CD8-positive, alpha-beta memory T cell (primary cell): Measurements from ENCODE around the gene CASZ1. TPM values are rescaled to one million over a fixed set of nuclear protein-coding genes. Genes with fewer than 3 reads are reported as not detected.

Experiments
- CTCF ChIA-PET: fragments of 350-600 bp; sonication (Branson Sonifier 250); formaldehyde crosslinking; loops from one replicate; lab custom pipeline; 2021; ENCODE audit warnings: antibody characterized with exemption; lab: Charles Lee
- POLR2A ChIA-PET: fragments of 350-600 bp; sonication (Branson Sonifier 250); formaldehyde crosslinking; loops from one replicate; lab custom pipeline; 2021; ENCODE audit warnings: antibody characterized with exemption; lab: Charles Lee
- DNase-seq, 5 donors: peaks; one replicate each; pipeline versions ENCODE4 v3.0.0 to v3.0.0-alpha.2; 2020 to 2022; ENCODE audit warnings: mixed read lengths in 1 of 5
- H3K27ac ChIP-seq: one replicate; pipeline ENCODE4 v1.7.0; 2013; ENCODE audit warnings: low read depth, mild to moderate bottlenecking, low read length, moderate library complexity
- H3K27me3 ChIP-seq: 2 replicates; pipeline ENCODE4 v1.7.0; 2013; ENCODE audit warnings: low read length, mild to moderate bottlenecking; ENCODE audit not compliant: insufficient read depth, poor library complexity, severe bottlenecking
- H3K36me3 ChIP-seq: 2 replicates; pipeline ENCODE4 v1.7.0; 2013; ENCODE audit warnings: mild to moderate bottlenecking, low read length, moderate library complexity; ENCODE audit not compliant: insufficient read depth
- H3K4me1 ChIP-seq: 2 replicates; pipeline ENCODE4 v1.7.0; 2013; ENCODE audit warnings: mild to moderate bottlenecking, low read length, moderate library complexity; ENCODE audit not compliant: insufficient read depth
- H3K4me3 ChIP-seq: 2 replicates; pipeline ENCODE4 v1.7.0; 2013; ENCODE audit warnings: mild to moderate bottlenecking, low read length
- H3K9me3 ChIP-seq: 2 replicates; pipeline ENCODE4 v1.7.0; 2013; ENCODE audit warnings: mild to moderate bottlenecking, low read length
- H3K27ac Mint-ChIP-seq, 8 donors: one replicate each; pipeline ENCODE4 v1.8.0; 2020 to 2021; ENCODE audit warnings: mixed read lengths in 8 of 8, mild to moderate bottlenecking in 6 of 8, inconsistent platforms in 3 of 8, moderate library complexity in 3 of 8
- H3K27me3 Mint-ChIP-seq, 2 donors: one replicate each; pipeline ENCODE4 v1.8.0; 2020 to 2021; ENCODE audit warnings: mixed read lengths in 2 of 2, mild to moderate bottlenecking in 1 of 2, moderate library complexity in 1 of 2
- H3K36me3 Mint-ChIP-seq, 3 donors: one replicate each; pipeline ENCODE4 v1.8.0; 2020 to 2021; ENCODE audit warnings: mixed read lengths in 3 of 3, inconsistent platforms in 1 of 3, mild to moderate bottlenecking in 1 of 3
- H3K4me1 Mint-ChIP-seq, 3 donors: one replicate each; pipeline ENCODE4 v1.8.0; 2020 to 2021; ENCODE audit warnings: mixed read lengths in 3 of 3, inconsistent platforms in 1 of 3, mild to moderate bottlenecking in 1 of 3
- H3K4me3 Mint-ChIP-seq, 7 donors: one replicate each; pipeline ENCODE4 v1.8.0; 2020 to 2021; ENCODE audit warnings: mixed read lengths in 7 of 7, mild to moderate bottlenecking in 6 of 7, moderate library complexity in 4 of 7, inconsistent platforms in 2 of 7
- H3K9me3 Mint-ChIP-seq, 5 donors: one replicate each; pipeline ENCODE4 v1.8.0; 2020 to 2022; ENCODE audit warnings: mixed read lengths in 5 of 5, mild to moderate bottlenecking in 3 of 5, moderate library complexity in 2 of 5, inconsistent platforms in 1 of 5
- polyA plus RNA-seq: library from polyadenylated mRNA; unstranded; fragments of 300-500 nt; fragmentation: Illumina TruSeq; gene quantifications from one replicate; pipeline ENCODE4 v1.2.3, GENCODE V29; 2021
- total RNA-seq, 2 experiments: library from RNA; stranded (reverse); gene quantifications; one replicate each; pipeline ENCODE4 v1.2.3, GENCODE V29; 2021

CASZ1 gene
- total and polyA plus RNA-seq, 3 experiments from 2014 or later: 2.2 to 10.5 (median 9.9) TPM

GRCh38 chr1:10724052-10724494, 72.4 kb downstream of the CASZ1 start:
- H3K27me3 Mint-ChIP-seq: peaks cover 2 to 4% of the 10 kb centered on the region in 2 donors
- CTCF ChIA-PET: no interaction called here
- no peaks in the 10 kb centered on the region for H3K4me1 Mint-ChIP-seq
- Histone ChIP-seq H3K27me3 (no peaks in the 10 kb centered on the region), H3K27ac (no peak overlapping the region), H3K36me3 (no peaks in the 10 kb centered on the region), H3K4me1 (no peaks in the 10 kb centered on the region), H3K4me3 (no peak overlapping the region), H3K9me3 (no peaks in the 10 kb centered on the region)
- H3K27ac Mint-ChIP-seq: no peak overlapping the region
- POLR2A ChIA-PET: no interaction called here
- no peak overlapping the region for H3K4me3 Mint-ChIP-seq
- DNase-seq: no peak
- no peaks in the 10 kb centered on the region for H3K9me3 Mint-ChIP-seq
- H3K36me3 Mint-ChIP-seq: no peaks in the 10 kb centered on the region

GRCh38 chr1:10723317-10723716, 73.1 kb downstream of the CASZ1 start:
- ChIA-PET CTCF (no interaction called here), POLR2A (no interaction called here)
- H3K27ac Mint-ChIP-seq: no peak overlapping the region
- Histone ChIP-seq H3K4me3 (no peak overlapping the region), H3K27me3 (no peaks in the 10 kb centered on the region), H3K4me1 (no peaks in the 10 kb centered on the region), H3K27ac (no peak overlapping the region), H3K9me3 (no peaks in the 10 kb centered on the region), H3K36me3 (no peaks in the 10 kb centered on the region)
- no peaks in the 10 kb centered on the region for H3K36me3 Mint-ChIP-seq
- no peaks in the 10 kb centered on the region for H3K9me3 Mint-ChIP-seq
- H3K27me3 Mint-ChIP-seq: peaks cover 2 to 4% of the 10 kb centered on the region in 2 donors
- no peak overlapping the region for H3K4me3 Mint-ChIP-seq
- no peaks in the 10 kb centered on the region for H3K4me1 Mint-ChIP-seq
- no peak for DNase-seq

- Histone ChIP-seq H3K4me3 (no peak overlapping the region), H3K4me1 (no peaks in the 10 kb centered on the region), H3K9me3 (no peaks in the 10 kb centered on the region), H3K27me3 (no peaks in the 10 kb centered on the region), H3K36me3 (no peaks in the 10 kb centered on the region), H3K27ac (no peak overlapping the region)
- H3K36me3 Mint-ChIP-seq: no peaks in the 10 kb centered on the region
- no peak overlapping the region for H3K27ac Mint-ChIP-seq
- DNase-seq: no peak
- no peak overlapping the region for H3K4me3 Mint-ChIP-seq
- no peaks in the 10 kb centered on the region for H3K4me1 Mint-ChIP-seq
- H3K27me3 Mint-ChIP-seq: peaks cover 2 to 4% of the 10 kb centered on the region in 2 donors
- H3K9me3 Mint-ChIP-seq: no peaks in the 10 kb centered on the region
- ChIA-PET CTCF (no interaction called here), POLR2A (no interaction called here)
Measured at GRCh38 chr1:10722803-10723202, 73.6 kb downstream of the CASZ1 start.

DNA sequence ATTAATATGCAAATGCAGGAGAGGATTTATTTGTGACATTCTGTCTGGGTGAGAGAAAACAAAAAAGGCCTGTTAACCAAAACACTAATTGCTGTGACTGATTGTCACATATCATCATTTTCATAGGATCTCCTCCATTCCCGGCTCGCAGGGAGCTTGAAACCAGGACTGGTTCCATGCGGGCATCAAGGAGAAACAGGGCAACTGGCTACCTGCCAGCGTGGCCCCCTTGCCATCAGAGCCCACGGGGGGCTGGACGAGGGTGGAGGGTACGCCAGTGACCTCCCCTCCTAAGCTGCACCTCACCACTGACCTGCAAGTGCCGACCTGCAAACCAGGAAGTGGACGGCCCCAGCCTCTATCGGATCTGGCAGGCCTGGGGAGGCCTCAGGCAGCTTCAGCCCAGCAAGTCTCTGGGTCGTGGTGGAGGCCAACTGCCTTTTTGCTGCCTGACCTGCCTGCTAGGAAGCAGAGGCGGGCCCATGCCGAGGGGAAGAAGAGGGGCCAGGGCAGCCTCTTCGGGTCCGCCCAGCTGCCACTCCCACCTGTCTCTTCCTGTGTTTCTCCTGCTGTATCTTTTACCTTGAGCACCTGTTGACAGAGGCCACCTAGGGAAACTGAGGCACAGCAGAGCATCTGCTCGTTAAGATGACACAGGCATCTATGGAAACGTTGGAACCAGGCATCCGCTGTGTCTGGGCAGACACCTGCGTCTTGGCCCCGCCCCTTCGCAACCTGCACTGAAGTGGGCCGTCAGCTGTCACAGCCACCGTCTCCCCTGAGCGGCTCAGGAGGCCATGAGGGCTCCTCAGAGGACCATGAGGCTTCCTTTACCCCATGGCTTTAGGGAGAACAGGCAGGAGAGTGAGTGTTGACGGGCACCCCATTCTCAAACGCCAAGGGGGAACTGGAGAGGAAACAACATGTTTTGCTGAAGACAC, 74.8 kb downstream of the CASZ1 start:
- H3K27me3 ChIP-seq: no peaks in the 10 kb centered on the region
- H3K27me3 Mint-ChIP-seq: peaks cover 5 to 7% of the 10 kb centered on the region in 2 donors
- H3K9me3 ChIP-seq: no peaks in the 10 kb centered on the region
- H3K27ac ChIP-seq: no peak overlapping the region
- no peaks in the 10 kb centered on the region for H3K9me3 Mint-ChIP-seq
- ChIA-PET CTCF (no interaction called here), POLR2A (no interaction called here)
- no peak overlapping the region for H3K4me3 ChIP-seq
- no peak overlapping the region for H3K27ac Mint-ChIP-seq
- no peaks in the 10 kb centered on the region for H3K36me3 Mint-ChIP-seq
- no peaks in the 10 kb centered on the region for H3K4me1 Mint-ChIP-seq
- no peaks in the 10 kb centered on the region for H3K36me3 ChIP-seq
- no peak overlapping the region for H3K4me3 Mint-ChIP-seq
- DNase-seq: no peak
- no peaks in the 10 kb centered on the region for H3K4me1 ChIP-seq

GRCh38 chr1:10720635-10721034, 75.8 kb downstream of the CASZ1 start:
- DNase-seq: no peak
- POLR2A ChIA-PET: no interaction called here

GRCh38 chr1:10718083-10718415, 78.4 kb downstream of the CASZ1 start:
- Mint-ChIP-seq H3K27ac (no peak overlapping the region), H3K9me3 (no peaks in the 10 kb centered on the region)
- CTCF ChIA-PET: no interaction called here

More at GRCh38 chr1:10720635-10721034, 75.8 kb downstream of the CASZ1 start:
- Histone ChIP-seq H3K27me3 (no peaks in the 10 kb centered on the region), H3K9me3 (no peaks in the 10 kb centered on the region), H3K4me1 (no peaks in the 10 kb centered on the region), H3K4me3 (no peak overlapping the region), H3K36me3 (no peaks in the 10 kb centered on the region), H3K27ac (no peak overlapping the region)
- CTCF ChIA-PET: no interaction called here
- Mint-ChIP-seq H3K27me3 (peaks cover 8 to 10% of the 10 kb centered on the region in 2 donors), H3K27ac (no peak overlapping the region), H3K9me3 (no peaks in the 10 kb centered on the region), H3K4me1 (peaks cover 0 to 4% (median 0%) of the 10 kb centered on the region in 3 donors), H3K4me3 (no peak overlapping the region), H3K36me3 (no peaks in the 10 kb centered on the region)

GRCh38 chr1:10717296-10718082, 79.0 kb downstream of the CASZ1 start:
- H3K27ac ChIP-seq: no peak overlapping the region
- H3K27ac Mint-ChIP-seq: no peak overlapping the region
- DNase-seq: no peak
- H3K27me3 Mint-ChIP-seq: peaks cover 9 to 15% of the 10 kb centered on the region in 2 donors
- no peaks in the 10 kb centered on the region for H3K4me1 ChIP-seq
- peaks cover 0 to 4% (median 0%) of the 10 kb centered on the region in 3 donors for H3K4me1 Mint-ChIP-seq
- ChIA-PET POLR2A (no interaction called here), CTCF (no interaction called here)
- no peaks in the 10 kb centered on the region for H3K9me3 Mint-ChIP-seq
- no peak overlapping the region for H3K4me3 ChIP-seq
- H3K36me3 ChIP-seq: no peaks in the 10 kb centered on the region
- no peaks in the 10 kb centered on the region for H3K9me3 ChIP-seq
- H3K4me3 Mint-ChIP-seq: no peak overlapping the region
- H3K27me3 ChIP-seq: no peaks in the 10 kb centered on the region
- H3K36me3 Mint-ChIP-seq: no peaks in the 10 kb centered on the region

More at GRCh38 chr1:10718083-10718415, 78.4 kb downstream of the CASZ1 start:
- peaks cover 9 to 15% of the 10 kb centered on the region in 2 donors for H3K27me3 Mint-ChIP-seq
- Histone ChIP-seq H3K4me3 (no peak overlapping the region), H3K27me3 (no peaks in the 10 kb centered on the region), H3K9me3 (no peaks in the 10 kb centered on the region), H3K36me3 (no peaks in the 10 kb centered on the region), H3K4me1 (no peaks in the 10 kb centered on the region), H3K27ac (no peak overlapping the region)
- DNase-seq: no peak
- POLR2A ChIA-PET: no interaction called here
- H3K4me3 Mint-ChIP-seq: no peak overlapping the region
- peaks cover 0 to 4% (median 0%) of the 10 kb centered on the region in 3 donors for H3K4me1 Mint-ChIP-seq
- no peaks in the 10 kb centered on the region for H3K36me3 Mint-ChIP-seq

DNA sequence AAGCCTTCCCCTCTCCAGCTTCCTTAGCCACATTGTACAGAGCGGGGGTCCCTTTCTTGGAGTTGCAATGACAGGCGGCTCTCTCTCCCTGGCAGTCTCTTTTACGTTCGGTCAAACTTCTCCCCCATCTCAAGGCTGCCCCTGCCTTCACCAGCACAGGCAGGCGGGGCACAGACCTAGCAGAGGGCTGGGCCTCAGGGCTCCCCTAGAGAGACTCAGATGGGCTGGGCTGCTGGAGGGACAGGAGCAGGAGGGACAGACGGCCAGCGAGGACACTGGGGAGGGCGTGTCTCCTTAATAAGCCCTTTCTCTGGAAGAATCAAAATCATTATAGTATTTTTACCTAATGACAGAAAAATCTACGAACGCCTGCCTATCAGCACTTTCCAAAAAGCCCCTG, 79.6 kb downstream of the CASZ1 start:
- H3K4me1 Mint-ChIP-seq: peaks cover 0 to 4% (median 0%) of the 10 kb centered on the region in 3 donors
- no peaks in the 10 kb centered on the region for H3K9me3 ChIP-seq
- no peak for DNase-seq
- no peaks in the 10 kb centered on the region for H3K9me3 Mint-ChIP-seq
- H3K27ac ChIP-seq: no peak overlapping the region
- ChIA-PET CTCF (no interaction called here), POLR2A (no interaction called here)
- H3K27me3 ChIP-seq: no peaks in the 10 kb centered on the region
- no peaks in the 10 kb centered on the region for H3K36me3 Mint-ChIP-seq
- H3K36me3 ChIP-seq: no peaks in the 10 kb centered on the region
- no peak overlapping the region for H3K4me3 Mint-ChIP-seq
- H3K27ac Mint-ChIP-seq: no peak overlapping the region
- peaks cover 9 to 15% of the 10 kb centered on the region in 2 donors for H3K27me3 Mint-ChIP-seq
- no peak overlapping the region for H3K4me3 ChIP-seq
- H3K4me1 ChIP-seq: no peaks in the 10 kb centered on the region
